Activated B cell treated with CpG ODN at 0.5 μM for 24 hours (primary cell): ENCODE measurements around the gene RPS6KA4. TPM values are rescaled to one million over a fixed set of nuclear protein-coding genes. Genes with fewer than 3 reads are reported as not detected.

Experiments used
- ATAC-seq: fragments of 200-7000 bp; cut with Tn5 transposase; one replicate; pipeline ENCODE4 v1.10.0; 2021; ENCODE audit warnings: low read depth, mild to moderate bottlenecking, moderate library complexity
- CTCF ChIA-PET: fragments of 350-600 bp; sonication (Branson Sonifier 250); formaldehyde crosslinking; loops from one replicate; lab custom pipeline; 2021; ENCODE audit warnings: antibody characterized with exemption; lab: Charles Lee
- POLR2A ChIA-PET: fragments of 350-600 bp; sonication (Branson Sonifier 250); formaldehyde crosslinking; loops from one replicate; lab custom pipeline; 2021; ENCODE audit warnings: antibody characterized with exemption; lab: Charles Lee
- DNase-seq: peaks from one replicate; pipeline ENCODE4 v3.0.0; 2022
- H3K27ac Mint-ChIP-seq: one replicate; pipeline ENCODE4 v1.8.0; 2020; ENCODE audit warnings: mixed read lengths
- H3K27me3 Mint-ChIP-seq: one replicate; pipeline ENCODE4 v1.8.0; 2021; ENCODE audit warnings: mixed read lengths
- H3K36me3 Mint-ChIP-seq: one replicate; pipeline ENCODE4 v1.8.0; 2021; ENCODE audit warnings: low read depth, mixed read lengths
- H3K4me1 Mint-ChIP-seq: one replicate; pipeline ENCODE4 v1.8.0; 2021; ENCODE audit warnings: mixed read lengths
- H3K4me3 Mint-ChIP-seq: one replicate; pipeline ENCODE4 v1.8.0; 2020; ENCODE audit warnings: mild to moderate bottlenecking, mixed read lengths
- H3K9me3 Mint-ChIP-seq: one replicate; pipeline ENCODE4 v1.8.0; 2020; ENCODE audit warnings: mixed read lengths
- intact Hi-C: fragments of 100-400 bp; cut with micrococcal nuclease; formaldehyde crosslinking; loops from one replicate; pipeline ENCODE4 v1.15.1; 2024
- total RNA-seq: library from RNA; stranded (reverse); gene quantifications from 2 replicates; pipeline ENCODE4 v1.2.3, GENCODE V29; 2022
- TF ChIP-seq, protein P1 (sequence below): fragments of 200-600 bp; IDR thresholded peaks from one replicate; pipeline ENCODE4 v1.8.0; 2022; ENCODE audit warnings: antibody characterized with exemption, mild to moderate bottlenecking

RPS6KA4 gene
- total RNA-seq, 1 donor from 2014 or later: 22.6 TPM

DNA sequence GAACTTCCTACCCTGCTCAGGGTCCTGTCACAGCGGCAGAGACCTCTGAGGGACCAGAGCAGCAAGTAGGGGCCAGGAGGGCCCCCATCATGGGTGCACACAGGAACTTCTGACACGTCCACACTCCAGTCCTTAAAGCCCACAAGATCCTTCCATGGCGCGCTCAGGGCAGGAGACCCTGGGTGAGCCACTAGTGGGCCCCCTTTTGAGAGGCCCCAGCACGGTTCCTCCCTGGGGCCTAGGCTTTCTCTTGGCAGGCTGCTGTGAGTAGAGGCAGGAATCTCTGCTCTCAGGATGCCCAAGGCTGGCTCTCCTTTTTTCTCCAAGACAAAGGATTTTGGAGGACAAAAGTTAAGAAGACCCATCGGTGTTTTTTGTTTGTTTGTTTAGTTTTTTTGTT is 22.4 kb downstream of the RPS6KA4 start:
- H3K36me3 Mint-ChIP-seq: no peaks in the 10 kb centered on the region
- ATAC-seq: no peak
- no peaks in the 10 kb centered on the region for H3K9me3 Mint-ChIP-seq
- H3K27me3 Mint-ChIP-seq: no peaks in the 10 kb centered on the region
- DNase-seq: no peak
- ChIA-PET POLR2A (no interaction called here), CTCF (no interaction called here)
- TF ChIP-seq, protein P1, sequence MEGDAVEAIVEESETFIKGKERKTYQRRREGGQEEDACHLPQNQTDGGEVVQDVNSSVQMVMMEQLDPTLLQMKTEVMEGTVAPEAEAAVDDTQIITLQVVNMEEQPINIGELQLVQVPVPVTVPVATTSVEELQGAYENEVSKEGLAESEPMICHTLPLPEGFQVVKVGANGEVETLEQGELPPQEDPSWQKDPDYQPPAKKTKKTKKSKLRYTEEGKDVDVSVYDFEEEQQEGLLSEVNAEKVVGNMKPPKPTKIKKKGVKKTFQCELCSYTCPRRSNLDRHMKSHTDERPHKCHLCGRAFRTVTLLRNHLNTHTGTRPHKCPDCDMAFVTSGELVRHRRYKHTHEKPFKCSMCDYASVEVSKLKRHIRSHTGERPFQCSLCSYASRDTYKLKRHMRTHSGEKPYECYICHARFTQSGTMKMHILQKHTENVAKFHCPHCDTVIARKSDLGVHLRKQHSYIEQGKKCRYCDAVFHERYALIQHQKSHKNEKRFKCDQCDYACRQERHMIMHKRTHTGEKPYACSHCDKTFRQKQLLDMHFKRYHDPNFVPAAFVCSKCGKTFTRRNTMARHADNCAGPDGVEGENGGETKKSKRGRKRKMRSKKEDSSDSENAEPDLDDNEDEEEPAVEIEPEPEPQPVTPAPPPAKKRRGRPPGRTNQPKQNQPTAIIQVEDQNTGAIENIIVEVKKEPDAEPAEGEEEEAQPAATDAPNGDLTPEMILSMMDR: no peak
- no peak overlapping the region for H3K4me3 Mint-ChIP-seq
- intact Hi-C loops: no loop called here
- no peak overlapping the region for H3K27ac Mint-ChIP-seq
- peaks cover 12% of the 10 kb centered on the region for H3K4me1 Mint-ChIP-seq

DNA sequence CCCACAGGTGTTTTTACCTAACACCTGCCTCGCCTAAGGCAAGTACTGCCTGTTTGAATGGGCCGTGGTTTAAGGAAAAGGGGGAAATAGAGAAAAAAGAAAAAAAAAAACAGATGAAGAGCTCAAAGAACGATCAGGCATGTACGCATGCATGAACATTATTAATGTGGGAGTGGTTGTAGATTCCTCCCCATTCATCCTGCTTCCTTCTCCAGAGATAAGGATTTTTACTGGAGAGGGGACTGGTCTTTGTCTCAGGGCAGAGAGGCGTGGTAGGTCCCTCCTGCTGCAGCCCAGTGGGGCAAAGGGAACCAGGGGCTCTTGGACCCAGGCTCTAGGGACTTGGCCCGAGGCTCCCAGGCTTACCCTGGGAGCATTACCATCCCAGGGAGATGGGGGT is 23.1 kb downstream of the RPS6KA4 start:
- Mint-ChIP-seq H3K4me3 (no peak overlapping the region), H3K27me3 (no peaks in the 10 kb centered on the region), H3K4me1 (peaks cover 13% of the 10 kb centered on the region), H3K27ac (no peak overlapping the region), H3K9me3 (no peaks in the 10 kb centered on the region), H3K36me3 (no peaks in the 10 kb centered on the region)
- CTCF ChIA-PET: no interaction called here
- TF ChIP-seq, protein P1: no peak
- DNase-seq (no peak), ATAC-seq (no peak)
- intact Hi-C loops: no loop called here
- POLR2A ChIA-PET: interaction anchor here (0.6 kb wide), 1 partner anchor 23 kb away, joined by 3 read pairs; no protein-coding TSS in a partner anchor

DNA sequence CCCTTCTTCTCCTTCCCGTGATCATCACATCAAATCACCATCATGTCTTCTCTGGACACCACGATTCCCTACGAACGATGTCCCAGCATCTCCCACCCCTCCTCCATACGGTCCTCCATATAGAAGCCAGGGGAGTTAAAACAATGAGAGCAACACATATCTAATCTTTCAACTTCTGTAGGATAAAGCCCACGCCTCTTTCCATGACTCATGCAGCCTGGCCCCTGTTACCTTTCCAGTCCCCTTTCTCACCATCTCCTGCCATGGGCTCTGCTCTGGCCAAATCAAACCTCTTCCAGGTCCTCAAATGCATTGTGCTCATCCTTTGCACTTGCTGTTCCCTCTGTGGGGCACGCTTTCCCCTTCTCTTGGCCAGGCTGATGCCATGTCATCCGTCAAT is 23.6 kb downstream of the RPS6KA4 start:
- Mint-ChIP-seq H3K4me1 (peaks cover 13% of the 10 kb centered on the region), H3K4me3 (no peak overlapping the region), H3K27me3 (no peaks in the 10 kb centered on the region), H3K27ac (no peak overlapping the region), H3K9me3 (no peaks in the 10 kb centered on the region), H3K36me3 (no peaks in the 10 kb centered on the region)
- intact Hi-C loops: no loop called here
- CTCF ChIA-PET: no interaction called here
- DNase-seq (no peak), ATAC-seq (no peak)
- POLR2A ChIA-PET: interaction anchor here (0.6 kb wide), 1 partner anchor 23 kb away, joined by 3 read pairs; no protein-coding TSS in a partner anchor
- TF ChIP-seq, protein P1: no peak

DNA sequence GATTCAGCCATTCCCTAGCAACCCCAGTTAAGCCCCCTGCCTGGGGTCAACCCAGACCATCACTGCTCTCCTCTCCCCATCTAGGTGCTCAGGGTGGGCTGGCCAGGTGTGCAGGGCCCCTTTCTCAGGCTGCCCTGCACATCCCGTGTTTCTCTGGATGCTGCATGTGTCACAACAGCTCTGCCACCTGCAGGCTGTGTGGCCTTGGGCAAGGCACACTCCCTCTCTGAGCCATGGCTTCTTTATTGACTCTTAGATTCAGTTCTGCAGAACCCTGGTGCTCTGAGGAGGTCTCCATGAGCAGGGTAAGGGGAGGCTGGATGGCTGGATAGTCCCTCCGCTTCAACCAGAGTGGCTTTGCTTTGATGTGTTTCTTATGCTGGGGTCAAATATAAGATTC is 24.6 kb downstream of the RPS6KA4 start:
- no peaks in the 10 kb centered on the region for H3K36me3 Mint-ChIP-seq
- TF ChIP-seq, protein P1: no peak
- H3K27me3 Mint-ChIP-seq: peaks cover 1% of the 10 kb centered on the region
- no peak overlapping the region for H3K27ac Mint-ChIP-seq
- ChIA-PET CTCF (no interaction called here), POLR2A (no interaction called here)
- no peak overlapping the region for H3K4me3 Mint-ChIP-seq
- no peak for DNase-seq
- peaks cover 13% of the 10 kb centered on the region for H3K4me1 Mint-ChIP-seq
- no peaks in the 10 kb centered on the region for H3K9me3 Mint-ChIP-seq
- no peak for ATAC-seq
- intact Hi-C loops: no loop called here

DNA sequence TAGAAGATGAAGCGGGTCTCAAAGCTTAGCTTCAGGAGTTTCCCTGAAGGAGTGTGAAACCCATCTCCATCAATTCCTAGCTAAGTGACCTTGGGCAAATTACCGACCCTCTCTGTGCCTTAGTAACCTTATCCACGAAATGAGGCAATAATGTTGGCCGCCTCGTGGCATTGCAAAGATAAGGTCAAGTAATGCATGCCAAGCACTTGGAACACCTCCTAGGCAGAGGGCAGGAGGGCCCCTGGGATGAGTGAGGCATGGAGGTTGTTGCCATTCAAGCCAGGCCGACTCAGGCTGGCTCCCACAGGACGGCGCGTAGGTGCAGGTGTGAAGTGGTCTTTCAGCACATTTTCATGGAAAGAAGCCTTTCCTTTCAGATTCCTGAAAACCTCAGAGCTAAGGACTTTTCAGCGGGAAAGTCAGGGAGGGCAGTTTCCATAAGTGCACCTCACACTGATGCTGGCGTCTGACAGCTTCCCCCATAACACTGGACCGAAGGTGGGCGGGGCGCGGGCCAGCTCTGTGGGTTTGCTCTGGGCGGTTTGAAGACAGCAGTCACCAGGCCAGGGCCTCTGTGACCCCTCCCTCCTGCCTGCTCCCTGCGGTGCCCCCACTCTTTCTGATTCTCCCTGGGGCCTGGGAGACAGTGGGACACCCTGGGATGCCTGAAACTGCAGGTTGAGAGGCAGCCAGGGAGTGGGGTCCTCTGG is 25.2 kb downstream of the RPS6KA4 start:
- CTCF ChIA-PET: no interaction called here
- peaks cover 13% of the 10 kb centered on the region for H3K4me1 Mint-ChIP-seq

More for the DNA sequence above, 25.2 kb downstream of the RPS6KA4 start:
- H3K36me3 Mint-ChIP-seq: no peaks in the 10 kb centered on the region
- no peak for DNase-seq
- H3K27ac Mint-ChIP-seq: no peak overlapping the region
- intact Hi-C loops: no loop called here
- peaks cover 2% of the 10 kb centered on the region for H3K27me3 Mint-ChIP-seq
- POLR2A ChIA-PET: interaction anchor here (0.5 kb wide), 1 partner anchor 176 kb away, joined by 4 read pairs; no protein-coding TSS in a partner anchor
- no peaks in the 10 kb centered on the region for H3K9me3 Mint-ChIP-seq
- ATAC-seq: no peak
- TF ChIP-seq, protein P1: no peak
- no peak overlapping the region for H3K4me3 Mint-ChIP-seq
